ENCODE results near the gene SRSF1. TPM values are rescaled to one million over a fixed set of nuclear protein-coding genes. Genes with fewer than 3 reads are reported as not detected.

SRSF1 gene
- total and polyA plus RNA-seq, 9 donors: 77.8 to 184 (median 157) TPM

- TF ChIP-seq CTCF (IDR thresholded peaks at IDR 0.05) (no peak), EP300 (IDR thresholded peaks at IDR 0.05) (no peak)
- DNase-seq: no peak
- Histone ChIP-seq H3K9me3 (no peaks in the 10 kb centered on the region), H3K27me3 (no peaks in the 10 kb centered on the region), H3K4me3 (no peak overlapping the region), H3K36me3 (no peaks in the 10 kb centered on the region), H3K4me1 (ENCODE audit: insufficient read depth) (peaks cover 2% of the 10 kb centered on the region), H3K27ac (no peak overlapping the region)
- intact Hi-C loops (cut with DNase I): no loop called here
- WGBS, 3 donors: 51 to 65% (median 58%) methylated on average over 4 of the region's 4 CpGs
Measured at GRCh38 chr17:57970710-57971109, 36.3 kb downstream of the SRSF1 start.

- no peaks in the 10 kb centered on the region for H3K4me1 ChIP-seq (ENCODE audit: insufficient read depth)
- WGBS, 3 donors: 24 to 45% (median 37%) methylated on average over 1 of the region's 1 CpG
- no peak overlapping the region for H3K4me3 ChIP-seq
- intact Hi-C loops (cut with DNase I): no loop called here
- TF ChIP-seq EP300 (IDR thresholded peaks at IDR 0.05) (no peak), POLR2A (IDR thresholded peaks at IDR 0.05) (no peak), CTCF (IDR thresholded peaks at IDR 0.05) (no peak)
- DNase-seq: no peak
- H3K36me3 ChIP-seq: no peaks in the 10 kb centered on the region
- no peaks in the 10 kb centered on the region for H3K9me3 ChIP-seq
- H3K27me3 ChIP-seq: no peaks in the 10 kb centered on the region
- H3K27ac ChIP-seq: no peak overlapping the region
Measured at GRCh38 chr17:57968456-57968855, 38.6 kb downstream of the SRSF1 start.

- Histone ChIP-seq H3K9me3 (no peaks in the 10 kb centered on the region), H3K27ac (no peak overlapping the region), H3K36me3 (no peaks in the 10 kb centered on the region), H3K4me1 (ENCODE audit: insufficient read depth) (no peaks in the 10 kb centered on the region), H3K27me3 (no peaks in the 10 kb centered on the region), H3K4me3 (no peak overlapping the region)
- no peak for DNase-seq
- 85 to 93% (median 91%) methylated on average over 5 of the region's 5 CpGs for WGBS, 3 donors
- TF ChIP-seq CTCF (IDR thresholded peaks at IDR 0.05): no peak
- TF ChIP-seq POLR2A (IDR thresholded peaks at IDR 0.05): no peak
- TF ChIP-seq EP300 (IDR thresholded peaks at IDR 0.05): no peak
- intact Hi-C loops (cut with DNase I): no loop called here
Measured at GRCh38 chr17:57966875-57967274, 40.2 kb downstream of the SRSF1 start.

- H3K4me1 ChIP-seq (ENCODE audit: insufficient read depth): no peaks in the 10 kb centered on the region
- no peak overlapping the region for H3K27ac ChIP-seq
- WGBS, 3 donors: 84 to 91% (median 90%) methylated on average over 5 of the region's 5 CpGs
- no peak for TF ChIP-seq POLR2A (IDR thresholded peaks at IDR 0.05)
- no peak for TF ChIP-seq EP300 (IDR thresholded peaks at IDR 0.05)
- TF ChIP-seq CTCF (IDR thresholded peaks at IDR 0.05): no peak
- no peak for DNase-seq
- H3K4me3 ChIP-seq: no peak overlapping the region
- H3K27me3 ChIP-seq: no peaks in the 10 kb centered on the region
- H3K36me3 ChIP-seq: no peaks in the 10 kb centered on the region
- intact Hi-C loops (cut with DNase I): no loop called here
- no peaks in the 10 kb centered on the region for H3K9me3 ChIP-seq
Measured at GRCh38 chr17:57966246-57966645, 40.8 kb downstream of the SRSF1 start.

All from ovary (tissue), 9 donors.